NCI-H510A (cell line): ENCODE results near the gene LMO2.

Experiments
- DNase-seq: peaks from one replicate; lab custom pipeline; 2025; lab: John Stamatoyannopoulos, UW

LMO2 gene

DNA sequence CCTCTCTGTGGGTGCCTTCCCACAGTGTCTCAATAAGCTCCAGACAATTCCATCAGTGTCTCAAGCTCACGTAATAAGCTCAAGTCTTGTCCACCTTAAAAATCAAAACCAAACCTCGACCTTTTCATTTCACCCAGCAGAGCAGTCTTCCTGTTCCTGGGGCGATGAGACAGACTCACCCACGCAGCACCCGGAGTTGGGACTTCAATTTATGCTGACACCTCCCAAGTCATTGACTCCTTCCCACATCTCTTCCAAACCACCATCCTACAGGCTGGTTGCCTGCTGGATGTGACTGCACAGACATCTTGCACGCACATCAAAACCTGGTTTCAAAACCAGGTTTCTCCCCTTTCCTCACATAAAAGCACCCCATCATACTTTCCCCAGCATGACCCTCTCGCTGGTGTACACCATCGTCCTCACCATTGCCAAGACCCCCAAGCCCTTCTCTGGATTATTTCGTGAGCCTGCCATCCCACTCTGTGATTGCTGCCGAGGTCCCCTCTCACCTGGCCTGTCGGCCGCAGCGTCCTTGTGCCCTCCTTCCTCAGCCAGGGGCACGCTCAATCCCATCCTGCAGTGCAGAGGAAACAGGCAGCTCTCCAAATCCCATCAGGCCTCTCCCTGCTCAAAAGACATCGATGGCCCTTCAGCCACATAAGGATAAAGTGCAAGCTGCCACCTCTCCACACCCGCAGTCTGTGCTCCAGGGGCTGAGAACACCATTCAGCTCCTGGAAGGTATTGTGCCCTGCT, 72.4 kb downstream of the LMO2 start:
- DNase-seq: no peak
